OCI-M2 (cell line): Measurements from ENCODE around the gene AIFM2.
"Not testable (repeated sequence)": the region's sequence is repeated elsewhere in the genome, so short reads cannot be mapped to it uniquely, and the experiment has no call there.

Experiments used
- DNase-seq: peaks from one replicate; lab custom pipeline; 2025; ENCODE audit not compliant: unreplicated experiment; lab: John Stamatoyannopoulos, UW

AIFM2 gene

GRCh38 chr10:70096016-70096704 is 36.5 kb downstream of the AIFM2 start:
- no peak for DNase-seq

- no peak for DNase-seq
Measured at GRCh38 chr10:70094250-70094649, 38.4 kb downstream of the AIFM2 start.

- no peak for DNase-seq
Measured at GRCh38 chr10:70093335-70093944, 39.2 kb downstream of the AIFM2 start.

- DNase-seq = no peak
Measured at GRCh38 chr10:70092389-70092718, 40.3 kb downstream of the AIFM2 start.

- no peak for DNase-seq
Measured at GRCh38 chr10:70090951-70091350, 41.7 kb downstream of the AIFM2 start.

GRCh38 chr10:70090013-70090412 is 42.6 kb downstream of the AIFM2 start:
- no peak for DNase-seq

GRCh38 chr10:70088308-70088698 is 44.3 kb downstream of the AIFM2 start:
- no peak for DNase-seq

GRCh38 chr10:70087616-70088307 is 44.9 kb downstream of the AIFM2 start:
- DNase-seq = no peak

GRCh38 chr10:70085975-70086613 is 46.5 kb downstream of the AIFM2 start:
- no peak for DNase-seq

GRCh38 chr10:70084189-70084588 is 48.4 kb downstream of the AIFM2 start:
- DNase-seq = no peak

- not testable (repeated sequence) for DNase-seq
Measured at GRCh38 chr10:70080789-70081188, 51.8 kb downstream of the AIFM2 start.

- DNase-seq = no peak
Measured at GRCh38 chr10:70078937-70079336, 53.7 kb downstream of the AIFM2 start.

GRCh38 chr10:70078329-70078728 is 54.3 kb downstream of the AIFM2 start:
- no peak for DNase-seq

GRCh38 chr10:70074971-70075370 is 57.7 kb downstream of the AIFM2 start:
- no peak for DNase-seq

GRCh38 chr10:70074165-70074564 is 58.5 kb downstream of the AIFM2 start:
- no peak for DNase-seq

- no peak for DNase-seq
Measured at GRCh38 chr10:70070834-70071233, 61.8 kb downstream of the AIFM2 start.

GRCh38 chr10:70069346-70069745 is 63.3 kb downstream of the AIFM2 start:
- no peak for DNase-seq

- no peak for DNase-seq
Measured at GRCh38 chr10:70068925-70069324, 63.7 kb downstream of the AIFM2 start.

- DNase-seq = no peak
Measured at GRCh38 chr10:70067586-70067985, 65.0 kb downstream of the AIFM2 start.

- DNase-seq = no peak
Measured at GRCh38 chr10:70066190-70066589, 66.4 kb downstream of the AIFM2 start.

GRCh38 chr10:70064486-70064885 is 68.1 kb downstream of the AIFM2 start:
- no peak for DNase-seq
